OCI-LY3 (cell line): ENCODE measurements around the gene LRRC74B.

Source experiments
- EZH2phosphoT487 ChIP-seq: fragments of 200-600 bp; shearing (Covaris generic); IDR thresholded peaks from 2 replicates; pipeline ENCODE4 v1.6.1; 2018; ENCODE audit warnings: antibody characterized with exemption, mixed run types, low read depth
- TF ChIP-seq, protein P1 (sequence below): fragments of 200-600, 300-600 bp; sonication (generic); IDR thresholded peaks from 2 replicates; pipeline ENCODE4 v1.5.1; 2014; ENCODE audit warnings: antibody characterized with exemption, low read length, low read depth

DNA sequence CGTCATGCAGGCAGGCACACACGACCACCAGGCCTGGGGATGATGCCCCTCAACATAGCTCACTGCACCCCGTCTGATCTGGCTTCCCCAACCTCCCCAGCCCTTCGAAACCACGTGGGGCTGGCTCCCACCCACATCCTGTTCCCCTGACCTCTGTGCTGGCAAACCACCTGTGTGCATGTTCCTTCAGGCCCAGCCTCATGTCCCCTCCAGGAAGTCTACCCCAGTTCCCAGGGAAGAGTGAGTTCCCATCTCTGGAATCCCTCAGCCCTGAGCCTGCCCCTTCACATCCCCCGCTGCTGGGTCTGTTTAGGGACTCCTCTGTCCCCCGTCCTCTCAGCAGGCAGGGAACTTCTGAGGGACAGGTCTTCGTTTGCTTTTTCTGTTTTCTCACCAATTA lies 20.5 kb upstream of the LRRC74B start:
- TF ChIP-seq, protein P1, sequence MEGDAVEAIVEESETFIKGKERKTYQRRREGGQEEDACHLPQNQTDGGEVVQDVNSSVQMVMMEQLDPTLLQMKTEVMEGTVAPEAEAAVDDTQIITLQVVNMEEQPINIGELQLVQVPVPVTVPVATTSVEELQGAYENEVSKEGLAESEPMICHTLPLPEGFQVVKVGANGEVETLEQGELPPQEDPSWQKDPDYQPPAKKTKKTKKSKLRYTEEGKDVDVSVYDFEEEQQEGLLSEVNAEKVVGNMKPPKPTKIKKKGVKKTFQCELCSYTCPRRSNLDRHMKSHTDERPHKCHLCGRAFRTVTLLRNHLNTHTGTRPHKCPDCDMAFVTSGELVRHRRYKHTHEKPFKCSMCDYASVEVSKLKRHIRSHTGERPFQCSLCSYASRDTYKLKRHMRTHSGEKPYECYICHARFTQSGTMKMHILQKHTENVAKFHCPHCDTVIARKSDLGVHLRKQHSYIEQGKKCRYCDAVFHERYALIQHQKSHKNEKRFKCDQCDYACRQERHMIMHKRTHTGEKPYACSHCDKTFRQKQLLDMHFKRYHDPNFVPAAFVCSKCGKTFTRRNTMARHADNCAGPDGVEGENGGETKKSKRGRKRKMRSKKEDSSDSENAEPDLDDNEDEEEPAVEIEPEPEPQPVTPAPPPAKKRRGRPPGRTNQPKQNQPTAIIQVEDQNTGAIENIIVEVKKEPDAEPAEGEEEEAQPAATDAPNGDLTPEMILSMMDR = no peak
- TF ChIP-seq EZH2phosphoT487 = no peak
